Body of pancreas (tissue), 4 donors: ENCODE measurements around the gene RNF113B. TPM values are rescaled to one million over a fixed set of nuclear protein-coding genes. Genes with fewer than 3 reads are reported as not detected.

Source experiments
- ATAC-seq: fragments of 150-250 bp; one replicate; pipeline ENCODE4 v1.9.1; 2016
- DNase-seq, 4 donors: peaks; one replicate each; pipeline ENCODE4 v3.0.0-alpha.2; 2019
- H3K27ac ChIP-seq, 4 donors: fragments of 200-600 bp; sonication (generic); 1 replicate in 3 of 4; 2 replicates in 1 of 4; pipeline versions ENCODE4 v1.5.1 to v1.6.1; 2016 to 2019; ENCODE audit warnings: mild to moderate bottlenecking in 1 of 4, mixed read lengths in 1 of 4, moderate library complexity in 1 of 4
- H3K27me3 ChIP-seq, 2 donors: fragments of 200-600 bp; sonication (generic); one replicate each; pipeline ENCODE4 v1.6.0; 2016; ENCODE audit warnings: mild to moderate bottlenecking in 1 of 2
- H3K36me3 ChIP-seq, 2 donors: fragments of 200-600 bp; sonication (generic); replicated peaks in 1 of 2; 2 replicates each; pipeline ENCODE4 v1.5.1; 2016; ENCODE audit warnings: low read depth in 2 of 2; ENCODE audit not compliant: insufficient read depth in 1 of 2
- H3K4me1 ChIP-seq: fragments of 200-600 bp; sonication (generic); one replicate; pipeline ENCODE4 v1.6.0; 2016
- H3K4me3 ChIP-seq, 2 donors: fragments of 200-600 bp; sonication (generic); 1 replicate in 1 of 2; 2 replicates in 1 of 2; pipeline ENCODE4 v1.5.1; 2016 to 2019
- H3K9me3 ChIP-seq, 3 donors: fragments of 200-600 bp; sonication (generic); 1 replicate in 2 of 3; 2 replicates in 1 of 3; pipeline ENCODE4 v1.5.1; 2016
- POLR2A ChIP-seq, 3 donors: fragments of 450-650 bp; IDR thresholded peaks; one replicate each; pipeline ENCODE4 v1.6.1; 2016; ENCODE audit warnings: antibody characterized with exemption in 3 of 3, mild to moderate bottlenecking in 2 of 3
- WGBS, 2 donors: methylation state at CpG; one replicate each; pipeline ENCODE4 v1.1.5; 2017; 5-methylcytosine and 5-hydroxymethylcytosine counted together
- intact Hi-C: fragments of 100-400 bp; cut with DNase I; formaldehyde crosslinking; loops from one replicate; pipeline ENCODE4 v1.15.1; 2023
- total RNA-seq, 2 donors: library from RNA; depleted of rRNA; stranded (reverse); fragments of >200 nt; gene quantifications; one replicate each; pipeline ENCODE4 v1.1.0, GENCODE V29; 2016
- TF ChIP-seq, protein P1 (sequence below), 7 experiments: fragments of 450-650 bp in 4 of 7; fragments of 200-600 bp in 3 of 7; sonication (generic) in 3 of 7; IDR thresholded peaks; one replicate each; pipeline ENCODE4 v1.5.1; 2016 to 2019; ENCODE audit warnings: antibody characterized with exemption in 7 of 7

Gene RNF113B
- total RNA-seq, 2 donors from 2014 or later: not detected

DNA sequence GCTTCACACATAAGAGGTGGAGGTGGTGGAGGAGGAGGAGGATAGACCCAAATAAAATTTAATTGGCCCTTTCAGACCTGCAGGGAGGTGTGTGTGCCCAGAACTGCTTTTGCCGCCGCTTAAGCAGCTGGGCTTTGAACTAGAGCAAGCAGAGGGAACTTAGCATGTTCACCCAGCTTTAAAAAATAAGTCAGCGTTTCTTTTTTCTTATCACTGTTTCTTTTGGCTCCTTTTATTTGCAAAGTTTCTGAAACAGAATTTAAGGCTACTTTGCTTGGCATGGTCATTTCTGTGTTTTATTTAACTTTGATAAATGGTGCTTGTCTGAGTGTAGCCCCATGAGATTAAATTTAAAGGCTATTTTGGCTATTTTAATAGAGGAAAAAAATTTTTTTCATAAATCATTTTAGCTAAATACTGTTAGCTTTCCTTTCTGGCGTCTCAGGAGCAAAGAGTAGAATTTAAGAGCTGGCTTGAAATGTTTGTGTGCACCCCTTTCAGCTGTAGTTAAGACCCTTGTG, 43.3 kb upstream of the RNF113B start:
- Histone ChIP-seq H3K4me1 (peaks cover 74% of the 10 kb centered on the region), H3K4me3 (no peak overlapping the region), H3K9me3 (no peaks in the 10 kb centered on the region), H3K27ac (peak overlapping the region; percentile 44 to 84 (median 74)), H3K36me3 (no peaks in the 10 kb centered on the region), H3K27me3 (no peaks in the 10 kb centered on the region)
- DNase-seq: peak in 3 of 4 donors; percentile 29 to 48 (median 32)
- WGBS, 2 donors: 16 to 18% methylated on average over 4 of the region's 4 CpGs
- TF ChIP-seq, protein P1, sequence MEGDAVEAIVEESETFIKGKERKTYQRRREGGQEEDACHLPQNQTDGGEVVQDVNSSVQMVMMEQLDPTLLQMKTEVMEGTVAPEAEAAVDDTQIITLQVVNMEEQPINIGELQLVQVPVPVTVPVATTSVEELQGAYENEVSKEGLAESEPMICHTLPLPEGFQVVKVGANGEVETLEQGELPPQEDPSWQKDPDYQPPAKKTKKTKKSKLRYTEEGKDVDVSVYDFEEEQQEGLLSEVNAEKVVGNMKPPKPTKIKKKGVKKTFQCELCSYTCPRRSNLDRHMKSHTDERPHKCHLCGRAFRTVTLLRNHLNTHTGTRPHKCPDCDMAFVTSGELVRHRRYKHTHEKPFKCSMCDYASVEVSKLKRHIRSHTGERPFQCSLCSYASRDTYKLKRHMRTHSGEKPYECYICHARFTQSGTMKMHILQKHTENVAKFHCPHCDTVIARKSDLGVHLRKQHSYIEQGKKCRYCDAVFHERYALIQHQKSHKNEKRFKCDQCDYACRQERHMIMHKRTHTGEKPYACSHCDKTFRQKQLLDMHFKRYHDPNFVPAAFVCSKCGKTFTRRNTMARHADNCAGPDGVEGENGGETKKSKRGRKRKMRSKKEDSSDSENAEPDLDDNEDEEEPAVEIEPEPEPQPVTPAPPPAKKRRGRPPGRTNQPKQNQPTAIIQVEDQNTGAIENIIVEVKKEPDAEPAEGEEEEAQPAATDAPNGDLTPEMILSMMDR (IDR thresholded peaks at IDR 0.05): peak in 2 of 7 experiments; percentile 2 to 11
- TF ChIP-seq POLR2A (IDR thresholded peaks at IDR 0.05): no peak
- no peak for ATAC-seq
- intact Hi-C loops: loop anchor here (10.0 kb wide), 1 partner anchor 54 kb away; no protein-coding TSS in a partner anchor

DNA sequence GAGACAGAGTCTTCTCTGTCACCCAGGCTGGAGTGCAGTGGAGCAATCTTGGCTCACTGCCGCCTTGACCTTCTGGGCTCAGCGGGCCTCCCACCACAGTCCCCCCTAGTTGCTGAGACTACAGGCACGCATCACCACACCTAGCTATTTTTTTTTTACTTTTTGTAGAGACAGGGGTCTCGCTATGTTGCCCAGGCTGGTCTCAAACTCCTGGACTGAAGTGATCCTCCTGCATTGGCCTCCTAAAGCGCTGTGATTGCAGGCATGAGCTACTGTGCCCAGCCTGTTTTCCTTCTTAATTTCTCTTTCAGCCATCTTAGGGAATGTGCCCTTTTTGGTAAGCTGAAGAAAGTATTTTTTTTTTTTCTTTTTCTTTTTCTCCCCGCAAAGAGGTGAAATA, 42.6 kb upstream of the RNF113B start:
- ATAC-seq: no peak
- intact Hi-C loops: loop anchor here (10.0 kb wide), 1 partner anchor 55 kb away; no protein-coding TSS in a partner anchor

GRCh38 chr13:98217597-98217996, 40.5 kb upstream of the RNF113B start:
- Histone ChIP-seq H3K9me3 (no peaks in the 10 kb centered on the region), H3K27ac (no peak overlapping the region), H3K36me3 (no peaks in the 10 kb centered on the region), H3K4me3 (no peak overlapping the region), H3K4me1 (peaks cover 65% of the 10 kb centered on the region), H3K27me3 (no peaks in the 10 kb centered on the region)
- TF ChIP-seq, protein P1 (IDR thresholded peaks at IDR 0.05): no peak
- TF ChIP-seq POLR2A (IDR thresholded peaks at IDR 0.05): no peak
- WGBS, 2 donors: 90 to 95% methylated on average over 12 of the region's 12 CpGs
- ATAC-seq (no peak), DNase-seq (no peak)
- intact Hi-C loops: no loop called here

More for the DNA sequence above, 42.6 kb upstream of the RNF113B start:
- Histone ChIP-seq H3K27ac (peak overlapping the region in 3 of 4 donors; percentile 66 to 84 (median 82)), H3K4me3 (no peak overlapping the region), H3K27me3 (no peaks in the 10 kb centered on the region), H3K36me3 (no peaks in the 10 kb centered on the region), H3K9me3 (no peaks in the 10 kb centered on the region), H3K4me1 (peaks cover 75% of the 10 kb centered on the region)
- TF ChIP-seq POLR2A (IDR thresholded peaks at IDR 0.05): no peak
- TF ChIP-seq, protein P1 (IDR thresholded peaks at IDR 0.05): no peak
- WGBS, 2 donors: 77 to 82% methylated on average over 6 of the region's 6 CpGs
- no peak for DNase-seq

DNA sequence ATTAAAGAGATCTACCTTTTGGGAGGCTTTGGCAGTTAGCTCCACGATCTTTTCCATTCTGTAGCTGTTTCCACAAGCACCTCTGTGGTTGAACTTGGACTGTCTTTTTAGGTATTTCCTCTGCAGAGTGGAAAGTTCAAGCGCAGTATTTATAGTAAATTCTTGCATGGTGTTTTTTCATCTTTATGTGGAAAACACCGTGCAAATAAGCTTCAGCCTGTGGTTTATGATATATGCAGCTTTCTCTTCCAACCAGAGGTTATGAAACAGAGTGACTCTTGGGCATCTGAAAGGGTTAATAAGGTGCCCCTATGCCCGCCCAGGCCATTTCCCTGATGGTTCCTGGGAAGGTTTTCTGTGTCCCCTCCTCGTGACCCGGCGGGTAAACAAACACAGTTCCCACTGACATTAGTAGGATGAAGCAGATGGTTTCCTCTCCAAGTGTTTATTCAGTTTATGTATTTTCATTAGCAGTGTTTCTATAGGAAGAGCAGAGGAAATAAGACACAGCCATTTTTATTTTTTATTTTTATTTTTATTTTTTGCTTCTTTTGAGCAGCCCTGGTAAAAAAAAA, 39.7 kb upstream of the RNF113B start:
- intact Hi-C loops: no loop called here
- no peak for DNase-seq
- TF ChIP-seq, protein P1 (IDR thresholded peaks at IDR 0.05): no peak
- no peak for TF ChIP-seq POLR2A (IDR thresholded peaks at IDR 0.05)
- Histone ChIP-seq H3K36me3 (no peaks in the 10 kb centered on the region), H3K4me1 (peaks cover 57% of the 10 kb centered on the region), H3K27ac (peak overlapping the region in 1 of 4 donors; percentile 21), H3K27me3 (no peaks in the 10 kb centered on the region), H3K4me3 (no peak overlapping the region), H3K9me3 (no peaks in the 10 kb centered on the region)
- ATAC-seq: no peak
- 52 to 63% methylated on average over 7 of the region's 7 CpGs for WGBS, 2 donors
